ENCODE data around the gene PLPPR5. TPM values are rescaled to one million over a fixed set of nuclear protein-coding genes. Genes with fewer than 3 reads are reported as not detected.

Gene PLPPR5
- total RNA-seq, 1 donor from 2014 or later = not detected

GRCh38 chr1:98940069-98940721 lies 64.5 kb downstream of the PLPPR5 start:
- no peak for DNase-seq (ENCODE audit: low spot score)
- H3K36me3 Mint-ChIP-seq (ENCODE audit: low read depth) = no peaks in the 10 kb centered on the region
- no peaks in the 10 kb centered on the region for H3K9me3 Mint-ChIP-seq (ENCODE audit: low read depth)
- no peak overlapping the region for H3K27ac Mint-ChIP-seq (ENCODE audit: unreplicated experiment)
- no peak overlapping the region for H3K4me3 Mint-ChIP-seq (ENCODE audit: unreplicated experiment)
- H3K4me1 Mint-ChIP-seq (ENCODE audit: low read depth) = peaks cover 3% of the 10 kb centered on the region
- TF ChIP-seq CTCF (IDR thresholded peaks at IDR 0.05) = no peak
- H3K27me3 Mint-ChIP-seq (ENCODE audit: low read depth) = peaks cover 5% of the 10 kb centered on the region

- H3K4me1 Mint-ChIP-seq (ENCODE audit: low read depth) = peaks cover 3% of the 10 kb centered on the region
- TF ChIP-seq CTCF (IDR thresholded peaks at IDR 0.05) = no peak
- no peak overlapping the region for H3K27ac Mint-ChIP-seq (ENCODE audit: unreplicated experiment)
- H3K9me3 Mint-ChIP-seq (ENCODE audit: low read depth) = no peaks in the 10 kb centered on the region
- H3K36me3 Mint-ChIP-seq (ENCODE audit: low read depth) = no peaks in the 10 kb centered on the region
- no peak overlapping the region for H3K4me3 Mint-ChIP-seq (ENCODE audit: unreplicated experiment)
- no peak for DNase-seq (ENCODE audit: low spot score)
- H3K27me3 Mint-ChIP-seq (ENCODE audit: low read depth) = peaks cover 5% of the 10 kb centered on the region
Measured at GRCh38 chr1:98939471-98939870, 65.2 kb downstream of the PLPPR5 start.

GRCh38 chr1:98937347-98937746 lies 67.3 kb downstream of the PLPPR5 start:
- Mint-ChIP-seq H3K9me3 (ENCODE audit: low read depth) (peaks cover 5% of the 10 kb centered on the region), H3K36me3 (ENCODE audit: low read depth) (peaks cover 1% of the 10 kb centered on the region), H3K27ac (ENCODE audit: unreplicated experiment) (no peak overlapping the region), H3K27me3 (ENCODE audit: low read depth) (peaks cover 10% of the 10 kb centered on the region), H3K4me3 (ENCODE audit: unreplicated experiment) (no peak overlapping the region), H3K4me1 (ENCODE audit: low read depth) (peaks cover 3% of the 10 kb centered on the region)
- no peak for TF ChIP-seq CTCF (IDR thresholded peaks at IDR 0.05)
- DNase-seq (ENCODE audit: low spot score) = no peak

- H3K4me1 Mint-ChIP-seq (ENCODE audit: low read depth) = no peaks in the 10 kb centered on the region
- no peak for DNase-seq (ENCODE audit: low spot score)
- H3K27ac Mint-ChIP-seq (ENCODE audit: unreplicated experiment) = no peak overlapping the region
- H3K9me3 Mint-ChIP-seq (ENCODE audit: low read depth) = peaks cover 5% of the 10 kb centered on the region
- no peak overlapping the region for H3K4me3 Mint-ChIP-seq (ENCODE audit: unreplicated experiment)
- peaks cover 12% of the 10 kb centered on the region for H3K27me3 Mint-ChIP-seq (ENCODE audit: low read depth)
- H3K36me3 Mint-ChIP-seq (ENCODE audit: low read depth) = peaks cover 1% of the 10 kb centered on the region
- no peak for TF ChIP-seq CTCF (IDR thresholded peaks at IDR 0.05)
Measured at GRCh38 chr1:98932184-98932583, 72.5 kb downstream of the PLPPR5 start.

- no peak overlapping the region for H3K27ac Mint-ChIP-seq (ENCODE audit: unreplicated experiment)
- peaks cover 8% of the 10 kb centered on the region for H3K27me3 Mint-ChIP-seq (ENCODE audit: low read depth)
- no peak overlapping the region for H3K4me3 Mint-ChIP-seq (ENCODE audit: unreplicated experiment)
Measured at GRCh38 chr1:98931128-98931835, 73.4 kb downstream of the PLPPR5 start.

More at GRCh38 chr1:98931128-98931835, 73.4 kb downstream of the PLPPR5 start:
- Mint-ChIP-seq H3K9me3 (ENCODE audit: low read depth) (peaks cover 5% of the 10 kb centered on the region), H3K36me3 (ENCODE audit: low read depth) (peaks cover 1% of the 10 kb centered on the region), H3K4me1 (ENCODE audit: low read depth) (no peaks in the 10 kb centered on the region)
- no peak for DNase-seq (ENCODE audit: low spot score)
- no peak for TF ChIP-seq CTCF (IDR thresholded peaks at IDR 0.05)
